H1 (cell line): Measurements from ENCODE around the gene NRP2.

Experiments used
- ATF3 ChIP-seq: IDR thresholded peaks from 2 replicates; pipeline ENCODE4 v1.6.1; 2011; ENCODE audit warnings: low read depth, mild to moderate bottlenecking, low read length; ENCODE audit not compliant: insufficient read depth
- CTCF ChIP-seq, 3 experiments: IDR thresholded peaks; 1 replicate in 2 of 3; 2 replicates in 1 of 3; pipeline versions ENCODE4 v1.5.1 to v1.6.1; 2011; ENCODE audit warnings: low read length in 3 of 3, mild to moderate bottlenecking in 3 of 3, inconsistent platforms in 2 of 3, low read depth in 1 of 3, moderate library complexity in 1 of 3; ENCODE audit not compliant: insufficient read depth in 1 of 3; ENCODE audit errors: control extremely low read depth in 1 of 3
- EGR1 ChIP-seq: IDR thresholded peaks from 2 replicates; pipeline ENCODE4 v1.6.1; 2011; ENCODE audit warnings: low read depth, low read length, borderline replicate concordance
- SP1 ChIP-seq: IDR thresholded peaks from 2 replicates; pipeline ENCODE4 v1.6.1; 2011; ENCODE audit warnings: low read depth, low read length

GRCh38 chr2:205740381-205740780, 58.1 kb downstream of the NRP2 start:
- no peak for TF ChIP-seq SP1
- no peak for TF ChIP-seq CTCF (IDR thresholded peaks at IDR 0.05; ENCODE audit: control extremely low read depth in 1 of 3, insufficient read depth in 1 of 3, low read depth in 1 of 3, low read length in 3 of 3)
- TF ChIP-seq EGR1 = no peak
- no peak for TF ChIP-seq ATF3
